Activated naive CD4-positive, alpha-beta T cell treated with anti-CD3 and anti-CD28 coated beads, Interleukin-2, amount 10 ng/mL, durations not matched to agents 7 days and 5 days (primary cell): ENCODE measurements around the gene DOK6.
A peak's percentile ranks its signal among the peaks of the same experiment; 100 is the strongest.

Experiments used
- CTCF ChIA-PET: fragments of 350-600 bp; sonication (Branson Sonifier 250); formaldehyde crosslinking; loops from one replicate; lab custom pipeline; 2021; ENCODE audit warnings: antibody characterized with exemption; lab: Charles Lee
- DNase-seq: peaks from one replicate; pipeline ENCODE4 v3.0.0-alpha.2; 2020
- H3K27ac Mint-ChIP-seq: one replicate; pipeline ENCODE4 v1.8.0; 2021; ENCODE audit warnings: mild to moderate bottlenecking, moderate library complexity, mixed read lengths
- H3K27me3 Mint-ChIP-seq: one replicate; pipeline ENCODE4 v1.8.0; 2021; ENCODE audit warnings: mild to moderate bottlenecking, mixed read lengths
- H3K36me3 Mint-ChIP-seq: one replicate; pipeline ENCODE4 v1.8.0; 2021; ENCODE audit warnings: mixed read lengths
- H3K4me1 Mint-ChIP-seq: one replicate; pipeline ENCODE4 v1.8.0; 2021; ENCODE audit warnings: mixed read lengths
- H3K4me3 Mint-ChIP-seq: one replicate; pipeline ENCODE4 v1.8.0; 2021; ENCODE audit warnings: mild to moderate bottlenecking, moderate library complexity, mixed read lengths
- H3K9me3 Mint-ChIP-seq: one replicate; pipeline ENCODE4 v1.8.0; 2021; ENCODE audit warnings: mixed read lengths

DOK6 gene

DNA sequence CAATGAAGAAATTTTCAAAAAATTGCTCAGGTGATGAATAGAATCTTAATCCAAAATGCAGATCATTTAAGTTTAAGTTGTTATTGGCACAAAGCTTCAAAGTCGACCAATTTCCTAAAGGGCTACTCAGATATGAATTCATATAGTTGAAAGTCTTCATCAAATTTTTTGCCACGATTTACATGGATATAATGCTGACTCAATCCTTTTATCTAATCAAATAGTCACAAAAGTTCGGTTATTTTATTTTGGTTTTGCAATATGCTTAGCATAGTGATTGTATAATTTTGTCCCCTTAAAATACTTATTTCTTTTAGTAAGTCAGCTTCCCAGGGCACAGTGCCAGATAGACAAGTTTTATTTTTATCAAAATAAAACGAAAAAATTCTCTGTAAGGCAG lies 319.7 kb downstream of the DOK6 start:
- no peaks in the 10 kb centered on the region for H3K36me3 Mint-ChIP-seq
- no peak overlapping the region for H3K4me3 Mint-ChIP-seq
- no peaks in the 10 kb centered on the region for H3K27me3 Mint-ChIP-seq
- H3K4me1 Mint-ChIP-seq: no peaks in the 10 kb centered on the region
- no peak for DNase-seq
- CTCF ChIA-PET: no interaction called here
- H3K27ac Mint-ChIP-seq: no peak overlapping the region
- H3K9me3 Mint-ChIP-seq: peaks cover 24% of the 10 kb centered on the region

DNA sequence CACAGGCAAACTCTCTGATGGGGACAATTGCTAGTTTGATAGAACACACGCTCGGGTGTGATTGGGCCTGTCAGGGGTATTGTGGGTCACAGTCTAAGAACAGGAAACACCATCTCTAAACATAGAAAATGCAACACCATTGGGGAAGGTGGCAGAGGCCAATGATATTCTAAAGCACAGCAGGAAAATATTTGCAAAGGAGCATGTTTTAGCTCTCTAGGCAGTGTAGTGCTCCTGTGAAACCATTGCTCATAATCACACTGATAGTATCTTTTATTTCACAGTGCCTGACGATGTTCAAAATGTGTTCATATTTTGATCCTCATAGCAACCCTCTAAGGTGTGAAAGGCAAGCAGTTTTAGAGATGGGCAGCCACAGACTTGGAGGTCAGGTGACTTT lies 322.7 kb downstream of the DOK6 start:
- H3K36me3 Mint-ChIP-seq: no peaks in the 10 kb centered on the region
- CTCF ChIA-PET: no interaction called here
- no peak for DNase-seq
- H3K4me1 Mint-ChIP-seq: no peaks in the 10 kb centered on the region
- H3K27me3 Mint-ChIP-seq: no peaks in the 10 kb centered on the region
- no peak overlapping the region for H3K4me3 Mint-ChIP-seq
- H3K27ac Mint-ChIP-seq: no peak overlapping the region
- peaks cover 13% of the 10 kb centered on the region for H3K9me3 Mint-ChIP-seq

DNA sequence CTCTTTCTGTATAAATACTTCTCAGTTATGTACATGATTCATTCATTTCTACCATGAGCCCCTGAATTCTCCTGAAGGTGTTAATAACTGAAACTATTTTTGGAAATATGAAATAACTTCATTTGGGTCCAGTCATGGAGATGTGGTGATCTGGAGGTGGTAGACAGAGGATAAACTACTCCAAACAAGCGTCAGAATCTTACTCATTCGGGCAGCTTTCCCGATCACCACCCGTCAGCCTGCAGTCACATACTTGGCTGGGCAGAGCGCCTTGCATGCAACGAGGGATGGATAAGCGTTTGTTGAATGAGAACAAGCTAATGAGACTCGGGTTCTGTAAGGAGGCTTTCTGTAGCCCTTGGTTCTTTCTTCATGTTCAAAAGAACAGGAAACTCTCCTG lies 324.3 kb downstream of the DOK6 start:
- CTCF ChIA-PET: no interaction called here
- Mint-ChIP-seq H3K36me3 (no peaks in the 10 kb centered on the region), H3K4me3 (no peak overlapping the region), H3K4me1 (no peaks in the 10 kb centered on the region), H3K27me3 (no peaks in the 10 kb centered on the region), H3K9me3 (no peaks in the 10 kb centered on the region), H3K27ac (no peak overlapping the region)
- no peak for DNase-seq

DNA sequence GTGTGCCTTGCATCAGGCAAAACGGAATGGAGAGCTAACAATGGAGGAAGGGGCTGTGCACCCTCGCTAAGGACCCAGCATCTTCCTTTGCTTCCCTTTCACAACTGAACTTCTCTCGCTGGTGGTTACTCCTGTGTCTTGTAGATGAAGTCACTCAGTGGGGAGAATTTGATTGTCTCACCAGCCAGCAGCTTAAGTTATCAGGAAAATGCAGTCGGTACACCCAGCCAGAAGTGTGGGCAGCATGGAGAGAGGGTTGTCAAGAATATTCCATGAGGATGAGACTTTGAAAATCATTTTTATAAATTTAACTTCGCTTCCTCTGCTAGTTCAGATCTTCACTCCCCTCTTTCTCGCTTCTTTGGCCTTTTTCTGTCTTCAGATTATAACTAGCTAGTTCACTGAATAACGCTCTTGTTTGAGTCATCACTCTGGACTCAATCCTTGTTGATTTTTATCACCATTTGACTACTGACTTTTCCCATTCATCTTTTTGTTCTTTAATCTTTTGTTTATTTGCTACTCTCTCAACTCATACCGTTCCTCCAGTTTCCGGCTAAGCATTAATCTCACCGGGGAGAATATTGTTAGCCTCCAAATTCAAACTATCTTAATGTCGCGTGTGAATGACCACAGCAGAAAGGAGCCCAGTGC lies 325.3 kb downstream of the DOK6 start:
- H3K9me3 Mint-ChIP-seq: no peaks in the 10 kb centered on the region
- CTCF ChIA-PET: no interaction called here
- no peaks in the 10 kb centered on the region for H3K4me1 Mint-ChIP-seq
- no peak for DNase-seq
- H3K27me3 Mint-ChIP-seq: no peaks in the 10 kb centered on the region
- H3K27ac Mint-ChIP-seq: no peak overlapping the region
- no peak overlapping the region for H3K4me3 Mint-ChIP-seq
- H3K36me3 Mint-ChIP-seq: no peaks in the 10 kb centered on the region

DNA sequence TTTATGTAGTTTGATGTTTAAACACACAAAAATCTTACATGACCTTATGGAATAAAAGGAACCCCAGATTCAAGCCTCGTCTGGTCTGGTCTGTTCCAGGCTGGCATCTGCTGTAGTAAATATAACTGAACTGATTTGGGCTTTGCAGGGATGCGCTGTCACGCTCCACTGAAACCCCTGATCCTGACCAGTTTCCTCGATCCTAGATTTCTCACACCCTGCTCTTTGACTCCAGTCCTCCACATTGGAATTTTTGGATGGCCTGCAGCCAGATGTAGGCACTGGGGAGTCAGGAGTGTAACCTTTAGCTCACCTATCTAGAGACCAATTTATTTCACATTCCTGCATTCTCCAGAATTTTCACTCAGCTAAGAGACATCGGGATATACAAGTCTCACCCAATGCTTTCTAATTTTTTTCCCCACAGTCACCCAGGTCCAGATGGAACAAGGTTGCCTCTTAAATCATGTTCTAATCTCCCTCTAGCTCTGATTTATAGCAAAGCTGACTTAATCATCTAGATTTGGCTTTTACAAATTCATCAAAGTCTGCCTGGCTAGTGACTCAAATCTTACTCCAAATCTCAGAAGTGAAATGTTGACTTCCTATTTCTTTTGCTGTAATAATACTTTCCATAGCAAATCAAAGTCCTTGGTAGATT lies 327.4 kb downstream of the DOK6 start:
- Mint-ChIP-seq H3K36me3 (no peaks in the 10 kb centered on the region), H3K27me3 (no peaks in the 10 kb centered on the region), H3K4me1 (no peaks in the 10 kb centered on the region), H3K4me3 (no peak overlapping the region), H3K27ac (no peak overlapping the region), H3K9me3 (no peaks in the 10 kb centered on the region)
- CTCF ChIA-PET: interaction anchor here (0.9 kb wide), 1 partner anchor 90 kb away, joined by 3 read pairs; no protein-coding TSS in a partner anchor
- DNase-seq: no peak

DNA sequence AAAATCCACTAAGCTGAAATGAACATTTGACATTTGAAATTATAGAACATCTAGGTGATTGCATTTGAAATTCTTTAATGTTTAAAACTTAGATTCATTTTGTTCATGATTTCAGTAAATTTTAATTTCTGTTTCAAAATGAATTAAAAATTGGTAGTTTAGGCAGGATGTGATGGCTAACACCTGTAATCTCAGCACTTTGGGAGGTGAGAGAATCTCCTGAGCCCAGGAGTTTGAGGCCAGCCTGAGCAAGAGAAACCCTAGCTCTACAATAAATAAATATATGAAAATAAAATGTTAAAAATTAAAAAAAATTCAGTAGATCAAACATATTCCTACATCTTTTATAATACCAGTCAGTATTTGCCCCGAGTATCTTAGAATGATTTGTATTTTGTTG lies 330.0 kb downstream of the DOK6 start:
- H3K36me3 Mint-ChIP-seq: no peaks in the 10 kb centered on the region
- H3K4me1 Mint-ChIP-seq: no peaks in the 10 kb centered on the region
- no peak for DNase-seq
- H3K9me3 Mint-ChIP-seq: peaks cover 3% of the 10 kb centered on the region
- no peak overlapping the region for H3K4me3 Mint-ChIP-seq
- no peaks in the 10 kb centered on the region for H3K27me3 Mint-ChIP-seq
- no peak overlapping the region for H3K27ac Mint-ChIP-seq
- CTCF ChIA-PET: interaction anchor here (0.6 kb wide), 1 partner anchor 60 kb away, joined by 3 read pairs; no protein-coding TSS in a partner anchor

DNA sequence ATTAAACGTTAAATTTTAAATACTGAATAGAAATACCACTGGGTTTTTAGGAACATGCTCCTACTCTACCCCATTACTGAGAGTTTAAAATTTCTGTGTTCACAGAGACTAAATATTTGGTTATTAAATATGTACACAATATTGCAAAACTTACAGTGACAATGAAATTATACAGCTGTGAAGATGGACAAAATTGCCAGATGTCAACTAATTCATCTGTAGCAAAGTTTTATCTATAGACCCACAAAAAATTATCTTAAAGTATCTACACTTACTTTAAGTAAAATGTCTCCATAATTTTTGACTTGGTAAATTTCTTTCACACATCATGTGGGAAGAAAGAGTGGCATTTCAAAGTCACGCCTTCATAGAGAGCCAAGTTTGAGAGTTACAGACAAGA lies 333.8 kb downstream of the DOK6 start:
- Mint-ChIP-seq H3K4me3 (no peak overlapping the region), H3K27ac (no peak overlapping the region), H3K4me1 (no peaks in the 10 kb centered on the region), H3K9me3 (peaks cover 3% of the 10 kb centered on the region), H3K36me3 (no peaks in the 10 kb centered on the region), H3K27me3 (no peaks in the 10 kb centered on the region)
- CTCF ChIA-PET: no interaction called here
- DNase-seq: no peak

DNA sequence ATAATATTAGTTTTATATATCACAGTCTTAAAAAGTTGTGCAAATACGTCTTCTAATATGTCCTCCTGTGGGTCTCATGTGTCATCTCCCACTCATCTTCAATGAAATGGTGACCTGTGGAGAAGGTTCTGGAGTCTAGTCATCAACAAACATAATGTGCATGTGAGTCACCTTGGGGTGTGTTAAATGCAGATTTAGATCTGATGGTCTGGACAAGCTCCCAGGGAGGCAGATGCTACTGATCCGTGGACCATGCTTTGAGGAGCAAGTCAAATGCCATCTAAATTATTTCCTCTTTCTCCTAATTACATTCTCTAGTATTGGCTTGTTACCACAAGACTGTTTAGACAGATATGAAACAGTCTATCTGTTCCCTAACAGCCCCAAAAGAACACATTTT lies 336.0 kb downstream of the DOK6 start:
- DNase-seq: no peak
- CTCF ChIA-PET: no interaction called here
- Mint-ChIP-seq H3K36me3 (no peaks in the 10 kb centered on the region), H3K27ac (no peak overlapping the region), H3K4me3 (no peak overlapping the region), H3K4me1 (no peaks in the 10 kb centered on the region), H3K9me3 (peaks cover 3% of the 10 kb centered on the region), H3K27me3 (no peaks in the 10 kb centered on the region)

DNA sequence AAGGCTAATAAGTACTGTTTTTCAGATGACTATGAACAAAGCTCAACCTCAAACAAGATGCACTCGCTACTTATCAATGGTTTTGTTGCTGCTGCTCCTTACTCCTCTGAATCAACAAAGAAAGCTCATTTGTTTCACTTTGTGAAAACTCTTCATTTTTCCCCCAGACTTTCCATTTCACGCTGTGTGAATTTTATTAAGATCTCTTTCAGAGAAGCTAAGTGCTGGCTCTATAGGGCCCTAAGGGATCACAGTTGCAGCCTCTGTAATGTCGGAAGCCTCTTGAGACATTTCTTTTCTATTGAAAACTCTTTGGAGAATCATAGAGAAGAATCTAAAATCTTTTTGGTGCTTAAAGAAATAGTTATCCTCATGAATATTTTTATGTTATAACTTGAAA lies 337.2 kb downstream of the DOK6 start:
- no peak for DNase-seq
- CTCF ChIA-PET: interaction anchor here (0.6 kb wide), 1 partner anchor 276 kb away, joined by 3 read pairs; no protein-coding TSS in a partner anchor
- no peak overlapping the region for H3K27ac Mint-ChIP-seq
- H3K36me3 Mint-ChIP-seq: no peaks in the 10 kb centered on the region
- H3K9me3 Mint-ChIP-seq: peaks cover 3% of the 10 kb centered on the region
- H3K4me1 Mint-ChIP-seq: no peaks in the 10 kb centered on the region
- no peak overlapping the region for H3K4me3 Mint-ChIP-seq
- no peaks in the 10 kb centered on the region for H3K27me3 Mint-ChIP-seq

DNA sequence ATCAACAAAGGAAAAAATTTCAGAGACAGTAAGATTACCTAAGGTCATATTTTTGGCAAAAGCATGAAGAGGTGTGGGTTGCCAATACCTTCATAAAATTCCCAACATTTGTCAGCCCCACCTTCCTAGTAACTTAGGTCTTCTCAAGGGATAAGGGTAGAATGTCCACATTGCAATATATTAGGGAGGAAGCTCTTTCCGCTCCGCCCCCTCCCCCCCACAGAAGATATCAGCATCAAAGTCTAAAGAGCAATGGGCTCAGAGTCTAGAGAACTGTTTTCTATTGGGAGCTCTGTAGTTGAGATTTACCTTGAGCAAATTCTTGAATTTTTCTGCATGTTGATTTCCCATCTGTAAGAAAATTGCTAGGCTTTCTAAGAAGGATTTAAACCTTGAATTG lies 346.7 kb downstream of the DOK6 start:
- Mint-ChIP-seq H3K9me3 (peaks cover 2% of the 10 kb centered on the region), H3K27me3 (no peaks in the 10 kb centered on the region), H3K36me3 (peaks cover 3% of the 10 kb centered on the region), H3K4me1 (no peaks in the 10 kb centered on the region), H3K4me3 (no peak overlapping the region), H3K27ac (no peak overlapping the region)
- CTCF ChIA-PET: no interaction called here
- no peak for DNase-seq

DNA sequence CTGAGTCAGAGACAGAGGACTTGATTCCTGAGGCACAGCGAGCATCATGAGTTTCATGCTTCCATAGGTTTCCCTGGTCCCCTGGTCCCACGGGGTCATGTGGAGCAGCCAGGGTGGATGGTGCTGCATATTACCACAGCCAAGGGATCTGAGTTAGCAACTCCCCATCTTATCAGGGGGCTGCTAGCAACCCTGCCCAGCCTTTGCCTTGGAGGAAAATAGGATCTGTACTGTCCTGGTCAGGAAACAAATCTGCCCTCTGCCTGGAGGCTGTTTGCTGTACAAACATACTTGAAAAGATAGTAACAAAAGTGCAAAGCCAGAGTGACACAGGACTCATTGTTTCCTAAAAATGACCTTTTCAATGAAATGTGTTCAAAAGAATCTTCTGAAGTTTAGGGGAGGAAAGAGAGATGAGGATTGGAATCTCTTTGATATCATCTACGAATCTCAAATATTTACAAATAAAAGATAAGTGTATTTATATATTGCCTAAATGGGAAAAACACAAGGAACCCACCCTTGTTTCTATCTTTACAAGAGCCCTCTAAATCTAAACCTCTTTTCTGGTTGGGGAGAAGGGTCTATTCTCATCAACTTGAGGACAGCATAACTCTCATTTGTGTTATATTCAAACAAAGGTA lies 352.2 kb downstream of the DOK6 start:
- Mint-ChIP-seq H3K4me1 (peaks cover 33% of the 10 kb centered on the region), H3K9me3 (peaks cover 25% of the 10 kb centered on the region), H3K27ac (no peak overlapping the region), H3K36me3 (peaks cover 34% of the 10 kb centered on the region), H3K27me3 (no peaks in the 10 kb centered on the region), H3K4me3 (no peak overlapping the region)
- DNase-seq: no peak
- CTCF ChIA-PET: no interaction called here

DNA sequence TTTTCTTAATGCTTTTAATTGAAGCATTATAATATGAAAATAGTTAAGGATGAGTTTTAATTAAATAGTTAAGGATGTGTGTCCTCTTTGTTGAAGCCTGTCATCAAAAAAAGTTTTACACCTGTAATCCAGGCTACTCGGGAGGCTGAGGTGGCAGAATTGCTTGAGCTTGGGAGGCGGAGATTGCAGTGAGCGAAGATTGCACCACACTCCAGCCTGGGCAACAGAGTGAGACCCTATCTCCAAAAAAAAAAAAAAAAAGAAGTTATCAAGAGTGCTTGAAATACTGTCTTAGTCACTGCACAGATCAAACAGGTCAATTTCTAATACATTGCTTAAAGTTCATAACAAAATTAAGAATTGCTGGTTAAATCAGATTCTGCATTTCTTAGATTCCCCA lies 353.4 kb downstream of the DOK6 start:
- H3K4me1 Mint-ChIP-seq: peaks cover 42% of the 10 kb centered on the region
- peaks cover 23% of the 10 kb centered on the region for H3K9me3 Mint-ChIP-seq
- H3K36me3 Mint-ChIP-seq: peaks cover 38% of the 10 kb centered on the region
- H3K27ac Mint-ChIP-seq: no peak overlapping the region
- CTCF ChIA-PET: no interaction called here
- H3K4me3 Mint-ChIP-seq: no peak overlapping the region
- H3K27me3 Mint-ChIP-seq: no peaks in the 10 kb centered on the region
- no peak for DNase-seq

DNA sequence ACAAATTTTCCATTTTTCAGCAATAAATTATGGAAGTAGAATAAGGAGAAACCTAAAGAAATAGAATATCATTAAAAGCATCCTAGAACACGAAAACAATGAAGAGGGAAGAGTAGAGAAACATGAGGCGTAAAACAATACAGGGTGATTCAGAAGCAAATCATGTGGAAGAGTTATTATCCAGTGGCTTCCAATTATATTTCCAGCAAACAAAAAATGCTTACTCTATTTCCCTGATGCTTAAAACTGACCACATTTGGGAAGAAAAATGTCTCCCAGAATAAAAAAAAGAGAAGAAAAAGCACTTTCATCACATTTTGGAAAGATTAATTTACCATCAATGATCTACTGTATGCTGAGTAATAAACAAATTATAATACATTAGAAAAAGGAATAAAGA lies 354.4 kb downstream of the DOK6 start:
- DNase-seq: no peak
- Mint-ChIP-seq H3K4me3 (no peak overlapping the region), H3K36me3 (peaks cover 37% of the 10 kb centered on the region), H3K4me1 (peaks cover 42% of the 10 kb centered on the region), H3K9me3 (peaks cover 23% of the 10 kb centered on the region), H3K27me3 (no peaks in the 10 kb centered on the region), H3K27ac (peak overlapping the region; percentile 77)
- CTCF ChIA-PET: no interaction called here

DNA sequence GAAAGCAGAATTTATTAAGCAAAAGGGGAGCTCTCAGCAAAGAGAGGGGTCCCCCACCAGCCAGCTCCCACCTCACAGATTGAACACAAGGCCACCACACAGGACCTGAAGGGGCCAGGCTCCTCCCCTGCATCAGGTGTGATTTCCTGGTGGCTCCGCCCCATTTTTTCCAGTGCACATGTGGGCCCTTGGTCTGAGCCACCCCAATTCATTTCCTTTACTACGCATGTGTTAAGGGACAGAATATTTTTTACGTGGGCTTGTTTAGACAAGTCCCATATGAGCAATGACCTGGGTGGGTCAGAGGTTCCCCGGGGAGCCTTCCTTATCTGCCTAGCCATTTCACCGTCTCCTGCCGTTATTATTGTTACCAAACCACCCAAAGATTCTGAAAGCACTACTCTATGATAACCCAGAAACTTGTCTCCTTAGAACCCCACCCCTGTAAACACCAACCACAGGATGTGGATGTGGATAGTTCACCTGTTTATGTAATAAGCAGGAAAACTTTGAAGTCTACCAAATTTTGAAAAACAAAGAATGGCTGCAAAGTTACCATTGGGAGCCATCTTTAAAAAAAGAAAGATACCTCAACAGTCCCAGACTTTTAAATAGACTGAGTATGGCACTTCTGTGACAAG lies 355.3 kb downstream of the DOK6 start:
- H3K27ac Mint-ChIP-seq: peak overlapping the region; percentile 77
- CTCF ChIA-PET: no interaction called here
- H3K27me3 Mint-ChIP-seq: no peaks in the 10 kb centered on the region
- H3K4me3 Mint-ChIP-seq: no peak overlapping the region
- H3K36me3 Mint-ChIP-seq: peaks cover 35% of the 10 kb centered on the region
- peaks cover 23% of the 10 kb centered on the region for H3K9me3 Mint-ChIP-seq
- peaks cover 42% of the 10 kb centered on the region for H3K4me1 Mint-ChIP-seq
- peak; percentile 45 for DNase-seq
